IMR-90 (cell line): ENCODE data around the gene HIF1A.

ENCODE experiments used
- BHLHE40 ChIP-seq: fragments of 150-350 bp; IDR thresholded peaks from 2 replicates; pipeline ENCODE4 v1.6.1; 2016; ENCODE audit warnings: mild to moderate bottlenecking, low read depth, low read length
- CEBPB ChIP-seq: IDR thresholded peaks from 2 replicates; pipeline ENCODE4 v1.6.1; 2012; ENCODE audit warnings: low read depth, low read length, improper control_type of control experiment
- CHD1 ChIP-seq: IDR thresholded peaks from 2 replicates; pipeline ENCODE4 v1.6.1; 2012; ENCODE audit warnings: low read depth, low read length, improper control_type of control experiment
- MAFK ChIP-seq: IDR thresholded peaks from 2 replicates; pipeline ENCODE4 v1.6.1; 2012; ENCODE audit warnings: low read depth, low read length, improper control_type of control experiment
- MAZ ChIP-seq: IDR thresholded peaks from 2 replicates; pipeline ENCODE4 v1.6.1; 2012; ENCODE audit warnings: low read depth, mild to moderate bottlenecking, low read length, improper control_type of control experiment, moderate library complexity, borderline replicate concordance
- MXI1 ChIP-seq: IDR thresholded peaks from 2 replicates; pipeline ENCODE4 v1.6.1; 2012; ENCODE audit warnings: low read depth, mild to moderate bottlenecking, low read length, moderate library complexity, borderline replicate concordance
- POLR2A ChIP-seq: IDR thresholded peaks from 2 replicates; pipeline ENCODE4 v1.6.1; 2012; ENCODE audit warnings: mild to moderate bottlenecking, low read depth, low read length
- RCOR1 ChIP-seq: IDR thresholded peaks from 2 replicates; pipeline ENCODE4 v1.6.1; 2012; ENCODE audit warnings: mild to moderate bottlenecking, low read length, improper control_type of control experiment; ENCODE audit not compliant: insufficient replicate concordance
- SMC3 ChIP-seq: fragments of 150-350 bp; IDR thresholded peaks from 2 replicates; pipeline ENCODE4 v1.6.1; 2016; ENCODE audit warnings: low read depth, mild to moderate bottlenecking, antibody characterized with exemption, low read length, moderate library complexity
- TF ChIP-seq, protein P1 (sequence below): conservative IDR thresholded peaks from 2 replicates; pipeline ENCODE4 v1.5.1; 2012; ENCODE audit warnings: mild to moderate bottlenecking, low read depth, low read length, improper control_type of control experiment
- TF ChIP-seq, protein P2 (sequence below): fragments of 150-350 bp; IDR thresholded peaks from 2 replicates; pipeline ENCODE4 v1.6.1; 2016; ENCODE audit warnings: low read depth, mild to moderate bottlenecking, low read length, moderate library complexity, borderline replicate concordance
- TF ChIP-seq, protein P3 (sequence below): fragments of 150-350 bp; IDR thresholded peaks from 2 replicates; pipeline ENCODE4 v1.6.1; 2017; ENCODE audit warnings: mild to moderate bottlenecking, antibody characterized with exemption, low read length, low read depth

DNA sequence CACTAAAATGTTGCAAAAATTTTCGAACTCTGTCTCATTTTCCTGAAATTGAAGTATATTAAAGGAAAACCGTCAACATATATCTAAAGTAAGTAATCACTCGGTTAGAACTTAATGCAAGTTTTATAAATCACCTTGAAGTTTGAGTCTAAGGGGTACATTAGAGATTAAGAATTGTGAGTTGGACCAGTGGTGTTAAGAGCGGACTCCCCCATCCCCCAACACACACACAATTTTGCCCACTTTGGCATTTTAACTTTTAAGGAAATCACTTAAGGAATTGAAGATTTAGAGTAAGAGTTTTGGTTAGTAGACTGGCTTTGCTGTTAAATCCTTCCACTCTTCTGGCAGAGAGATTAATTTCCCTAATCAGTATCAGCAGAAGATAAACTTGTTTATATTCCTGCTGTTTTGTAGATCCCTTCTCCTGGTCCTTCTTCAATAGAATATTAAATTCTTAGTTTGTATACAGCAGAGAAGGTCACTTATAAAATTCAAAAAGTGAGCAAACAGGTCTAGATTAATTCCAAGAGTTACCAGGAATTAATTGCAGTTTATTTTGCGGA is 1.5 kb downstream of the HIF1A start:
- TF ChIP-seq MAFK (no peak), MAZ (no peak), BHLHE40 (no peak), POLR2A (no peak), RCOR1 (no peak), CEBPB (no peak), MXI1 (no peak), SMC3 (peak; percentile 3; the same call in 1 of the 2 replicates), CHD1 (peak; percentile 61; the same call in 1 of the 2 replicates)
- TF ChIP-seq, protein P1, sequence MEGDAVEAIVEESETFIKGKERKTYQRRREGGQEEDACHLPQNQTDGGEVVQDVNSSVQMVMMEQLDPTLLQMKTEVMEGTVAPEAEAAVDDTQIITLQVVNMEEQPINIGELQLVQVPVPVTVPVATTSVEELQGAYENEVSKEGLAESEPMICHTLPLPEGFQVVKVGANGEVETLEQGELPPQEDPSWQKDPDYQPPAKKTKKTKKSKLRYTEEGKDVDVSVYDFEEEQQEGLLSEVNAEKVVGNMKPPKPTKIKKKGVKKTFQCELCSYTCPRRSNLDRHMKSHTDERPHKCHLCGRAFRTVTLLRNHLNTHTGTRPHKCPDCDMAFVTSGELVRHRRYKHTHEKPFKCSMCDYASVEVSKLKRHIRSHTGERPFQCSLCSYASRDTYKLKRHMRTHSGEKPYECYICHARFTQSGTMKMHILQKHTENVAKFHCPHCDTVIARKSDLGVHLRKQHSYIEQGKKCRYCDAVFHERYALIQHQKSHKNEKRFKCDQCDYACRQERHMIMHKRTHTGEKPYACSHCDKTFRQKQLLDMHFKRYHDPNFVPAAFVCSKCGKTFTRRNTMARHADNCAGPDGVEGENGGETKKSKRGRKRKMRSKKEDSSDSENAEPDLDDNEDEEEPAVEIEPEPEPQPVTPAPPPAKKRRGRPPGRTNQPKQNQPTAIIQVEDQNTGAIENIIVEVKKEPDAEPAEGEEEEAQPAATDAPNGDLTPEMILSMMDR, result no peak
- TF ChIP-seq, protein P2, sequence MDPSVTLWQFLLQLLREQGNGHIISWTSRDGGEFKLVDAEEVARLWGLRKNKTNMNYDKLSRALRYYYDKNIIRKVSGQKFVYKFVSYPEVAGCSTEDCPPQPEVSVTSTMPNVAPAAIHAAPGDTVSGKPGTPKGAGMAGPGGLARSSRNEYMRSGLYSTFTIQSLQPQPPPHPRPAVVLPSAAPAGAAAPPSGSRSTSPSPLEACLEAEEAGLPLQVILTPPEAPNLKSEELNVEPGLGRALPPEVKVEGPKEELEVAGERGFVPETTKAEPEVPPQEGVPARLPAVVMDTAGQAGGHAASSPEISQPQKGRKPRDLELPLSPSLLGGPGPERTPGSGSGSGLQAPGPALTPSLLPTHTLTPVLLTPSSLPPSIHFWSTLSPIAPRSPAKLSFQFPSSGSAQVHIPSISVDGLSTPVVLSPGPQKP, result no peak
- TF ChIP-seq, protein P3, sequence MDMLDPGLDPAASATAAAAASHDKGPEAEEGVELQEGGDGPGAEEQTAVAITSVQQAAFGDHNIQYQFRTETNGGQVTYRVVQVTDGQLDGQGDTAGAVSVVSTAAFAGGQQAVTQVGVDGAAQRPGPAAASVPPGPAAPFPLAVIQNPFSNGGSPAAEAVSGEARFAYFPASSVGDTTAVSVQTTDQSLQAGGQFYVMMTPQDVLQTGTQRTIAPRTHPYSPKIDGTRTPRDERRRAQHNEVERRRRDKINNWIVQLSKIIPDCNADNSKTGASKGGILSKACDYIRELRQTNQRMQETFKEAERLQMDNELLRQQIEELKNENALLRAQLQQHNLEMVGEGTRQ, result no peak
